ENCODE data around the gene GTF3A. TPM values are rescaled to one million over a fixed set of nuclear protein-coding genes. Genes with fewer than 3 reads are reported as not detected.

GTF3A gene
- total and polyA plus RNA-seq, 2 experiments from 2014 or later: 109 to 190 TPM

GRCh38 chr13:27411341-27411740 is 13.1 kb upstream of the GTF3A start:
- Histone ChIP-seq H3K27ac (ENCODE audit: low read depth) (no peak overlapping the region), H3K9me2 (ENCODE audit: insufficient read depth) (no peaks in the 10 kb centered on the region), H3K79me2 (replicated peaks; ENCODE audit: insufficient read depth) (no peaks in the 10 kb centered on the region), H3F3A (replicated peaks; ENCODE audit: low read depth) (no peaks in the 10 kb centered on the region), H3K27me3 (ENCODE audit: insufficient read depth) (no peaks in the 10 kb centered on the region), H3K4me1 (ENCODE audit: insufficient read depth) (no peaks in the 10 kb centered on the region), H3K4me2 (no peak overlapping the region), H4K20me1 (replicated peaks; ENCODE audit: insufficient read depth) (no peaks in the 10 kb centered on the region), H2AFZ (no peak overlapping the region), H3K36me3 (ENCODE audit: insufficient read depth) (no peaks in the 10 kb centered on the region), H3K4me3 (no peak overlapping the region)
- no peaks in the 10 kb centered on the region for H3K36me3 Mint-ChIP-seq (ENCODE audit: low read depth)
- DNase-seq (ENCODE audit: low spot score) (no peak), ATAC-seq (no peak)
- H3K9me3 Mint-ChIP-seq: no peaks in the 10 kb centered on the region; the same call in 2 of the 3 replicates
- H3K4me1 Mint-ChIP-seq: peaks cover 3% of the 10 kb centered on the region; the same call in 1 of the 3 replicates
- no peak overlapping the region for H3K27ac Mint-ChIP-seq
- no peaks in the 10 kb centered on the region for H3K27me3 Mint-ChIP-seq (ENCODE audit: insufficient read depth, low read depth, poor library complexity)
- TF ChIP-seq POLR2AphosphoS5 (IDR thresholded peaks at IDR 0.05; ENCODE audit: low read depth): no peak
- TF ChIP-seq ZNF331 (CRISPR knock-in tag; IDR thresholded peaks at IDR 0.05; ENCODE audit: low read depth): no peak
- no peak for TF ChIP-seq NANOG (IDR thresholded peaks at IDR 0.05; ENCODE audit: borderline replicate concordance)
- TF ChIP-seq ZNF462 (CRISPR knock-in tag; IDR thresholded peaks at IDR 0.05): no peak
- TF ChIP-seq ZNF114 (CRISPR knock-in tag; IDR thresholded peaks at IDR 0.05): no peak
- no peak for TF ChIP-seq STAT1 (IDR thresholded peaks at IDR 0.05; ENCODE audit: unreplicated experiment)
- no peak for TF ChIP-seq CREB1 (CRISPR knock-in tag; IDR thresholded peaks at IDR 0.05; ENCODE audit: low read depth)
- no peak overlapping the region for H3K4me3 Mint-ChIP-seq

GRCh38 chr13:27415116-27415515 is 9.3 kb upstream of the GTF3A start:
- H3K4me2 ChIP-seq: no peak overlapping the region
- H2AFZ ChIP-seq: no peak overlapping the region
- no peak overlapping the region for H3K4me3 ChIP-seq
- no peaks in the 10 kb centered on the region for H3F3A ChIP-seq (replicated peaks; ENCODE audit: low read depth)
- no peaks in the 10 kb centered on the region for H3K27me3 ChIP-seq (ENCODE audit: insufficient read depth)
- no peaks in the 10 kb centered on the region for H3K79me2 ChIP-seq (replicated peaks; ENCODE audit: insufficient read depth)
- H3K4me1 ChIP-seq (ENCODE audit: insufficient read depth): no peaks in the 10 kb centered on the region
- 0 out of 2 replicates have a peak, but pooled peaks cover 3% of the 10 kb centered on the region for H3K9me2 ChIP-seq (ENCODE audit: insufficient read depth)
- H4K20me1 ChIP-seq (replicated peaks; ENCODE audit: insufficient read depth): no peaks in the 10 kb centered on the region
- H3K27ac Mint-ChIP-seq: no peak overlapping the region
- no peak overlapping the region for H3K4me3 Mint-ChIP-seq
- no peak overlapping the region for H3K27ac ChIP-seq (ENCODE audit: low read depth)
- H3K9me3 Mint-ChIP-seq: no peaks in the 10 kb centered on the region
- H3K36me3 ChIP-seq (ENCODE audit: insufficient read depth): no peaks in the 10 kb centered on the region
- no peaks in the 10 kb centered on the region for H3K36me3 Mint-ChIP-seq (ENCODE audit: low read depth)
- ATAC-seq (no peak), DNase-seq (ENCODE audit: low spot score) (no peak)
- no peaks in the 10 kb centered on the region for H3K4me1 Mint-ChIP-seq
- peaks cover 4% of the 10 kb centered on the region for H3K27me3 Mint-ChIP-seq (ENCODE audit: insufficient read depth, low read depth, poor library complexity)
- TF ChIP-seq ETS1 (IDR thresholded peaks at IDR 0.05) (no peak), ZNF331 (CRISPR knock-in tag; IDR thresholded peaks at IDR 0.05; ENCODE audit: low read depth) (no peak), EZH2 (IDR thresholded peaks at IDR 0.05; ENCODE audit: low read depth, unreplicated experiment) (no peak), POLR2AphosphoS5 (IDR thresholded peaks at IDR 0.05; ENCODE audit: low read depth) (no peak), NANOG (IDR thresholded peaks at IDR 0.05; ENCODE audit: borderline replicate concordance) (no peak), JUNB (IDR thresholded peaks at IDR 0.05; ENCODE audit: unreplicated experiment) (no peak)

Data from GM23338 (cell line).